Duodenal mucosa (tissue), 2 donors: ENCODE data around the gene SYT17.
A peak's percentile ranks its signal among the peaks of the same experiment; 100 is the strongest.

Source experiments
- H3K27ac ChIP-seq: one replicate; pipeline ENCODE4 v1.7.0; 2013; ENCODE audit warnings: low read depth, low read length
- H3K27me3 ChIP-seq, 2 donors: one replicate each; pipeline ENCODE4 v1.7.0; 2013; ENCODE audit warnings: low read length in 2 of 2, control low read depth in 1 of 2; ENCODE audit not compliant: insufficient read depth in 2 of 2, control insufficient read depth in 1 of 2
- H3K36me3 ChIP-seq, 2 donors: one replicate each; pipeline ENCODE4 v1.7.0; 2013; ENCODE audit warnings: low read length in 2 of 2, control low read depth in 1 of 2; ENCODE audit not compliant: insufficient read depth in 2 of 2, control insufficient read depth in 1 of 2
- H3K4me1 ChIP-seq, 2 donors: one replicate each; pipeline ENCODE4 v1.7.0; 2013; ENCODE audit warnings: low read length in 2 of 2, control low read depth in 1 of 2; ENCODE audit not compliant: insufficient read depth in 2 of 2, control insufficient read depth in 1 of 2
- H3K4me3 ChIP-seq, 2 donors: one replicate each; pipeline ENCODE4 v1.7.0; 2013; ENCODE audit warnings: low read length in 2 of 2, low read depth in 1 of 2
- H3K9ac ChIP-seq, 2 donors: one replicate each; pipeline ENCODE4 v1.7.0; 2013; ENCODE audit warnings: low read length in 2 of 2, low read depth in 1 of 2
- H3K9me3 ChIP-seq, 2 donors: one replicate each; pipeline ENCODE4 v1.7.0; 2013; ENCODE audit warnings: low read length in 2 of 2, control low read depth in 1 of 2; ENCODE audit not compliant: control insufficient read depth in 1 of 2

The SYT17 gene

GRCh38 chr16:19130852-19131824 is 36.9 kb upstream of the SYT17 start:
- Histone ChIP-seq H3K9ac (peak overlapping the region in 1 of 2 donors; percentile 8), H3K27me3 (no peaks in the 10 kb centered on the region), H3K9me3 (no peaks in the 10 kb centered on the region), H3K36me3 (no peaks in the 10 kb centered on the region), H3K4me3 (no peak overlapping the region), H3K4me1 (peaks cover 40 to 41% of the 10 kb centered on the region in 2 donors), H3K27ac (peak overlapping the region; percentile 65)

- H3K4me3 ChIP-seq = no peak overlapping the region
- H3K9ac ChIP-seq = no peak overlapping the region
- H3K36me3 ChIP-seq = no peaks in the 10 kb centered on the region
- H3K27ac ChIP-seq = peak overlapping the region; percentile 42
- peaks cover 47% of the 10 kb centered on the region in 2 donors for H3K4me1 ChIP-seq
- no peaks in the 10 kb centered on the region for H3K9me3 ChIP-seq
- no peaks in the 10 kb centered on the region for H3K27me3 ChIP-seq
These were observed 36.2 kb upstream of the SYT17 start for GRCh38 chr16:19131825-19132218.

- Histone ChIP-seq H3K27ac (peak overlapping the region; percentile 42), H3K4me1 (peaks cover 48 to 49% of the 10 kb centered on the region in 2 donors)
These were observed 35.8 kb upstream of the SYT17 start for GRCh38 chr16:19132255-19132654.

GRCh38 chr16:19132898-19133297 is 35.1 kb upstream of the SYT17 start:
- Histone ChIP-seq H3K27me3 (no peaks in the 10 kb centered on the region), H3K9me3 (no peaks in the 10 kb centered on the region), H3K9ac (no peak overlapping the region), H3K36me3 (no peaks in the 10 kb centered on the region), H3K4me1 (peaks cover 45 to 48% of the 10 kb centered on the region in 2 donors), H3K4me3 (no peak overlapping the region), H3K27ac (no peak overlapping the region)

More at GRCh38 chr16:19132255-19132654, 35.8 kb upstream of the SYT17 start:
- H3K4me3 ChIP-seq = no peak overlapping the region
- H3K36me3 ChIP-seq = no peaks in the 10 kb centered on the region
- H3K9ac ChIP-seq = no peak overlapping the region
- no peaks in the 10 kb centered on the region for H3K9me3 ChIP-seq
- no peaks in the 10 kb centered on the region for H3K27me3 ChIP-seq

- H3K4me1 ChIP-seq = peaks cover 44 to 47% of the 10 kb centered on the region in 2 donors
- no peak overlapping the region for H3K27ac ChIP-seq
These were observed 34.4 kb upstream of the SYT17 start for GRCh38 chr16:19133600-19133999.

GRCh38 chr16:19135201-19135842 is 32.7 kb upstream of the SYT17 start:
- H3K36me3 ChIP-seq = no peaks in the 10 kb centered on the region
- no peak overlapping the region for H3K27ac ChIP-seq
- peaks cover 36 to 51% of the 10 kb centered on the region in 2 donors for H3K4me1 ChIP-seq
- H3K9me3 ChIP-seq = no peaks in the 10 kb centered on the region
- H3K27me3 ChIP-seq = no peaks in the 10 kb centered on the region
- H3K9ac ChIP-seq = no peak overlapping the region
- peak overlapping the region in 1 of 2 donors; percentile 8 for H3K4me3 ChIP-seq

More at GRCh38 chr16:19133600-19133999, 34.4 kb upstream of the SYT17 start:
- Histone ChIP-seq H3K9me3 (no peaks in the 10 kb centered on the region), H3K36me3 (no peaks in the 10 kb centered on the region), H3K27me3 (no peaks in the 10 kb centered on the region), H3K4me3 (no peak overlapping the region), H3K9ac (no peak overlapping the region)

- Histone ChIP-seq H3K9me3 (no peaks in the 10 kb centered on the region), H3K4me1 (peaks cover 29 to 45% of the 10 kb centered on the region in 2 donors), H3K27ac (no peak overlapping the region)
These were observed 32.1 kb upstream of the SYT17 start for GRCh38 chr16:19135896-19136438.

GRCh38 chr16:19136549-19137196 is 31.4 kb upstream of the SYT17 start:
- peaks cover 25 to 38% of the 10 kb centered on the region in 2 donors for H3K4me1 ChIP-seq

More at GRCh38 chr16:19135896-19136438, 32.1 kb upstream of the SYT17 start:
- peak overlapping the region in 1 of 2 donors; percentile 8 for H3K4me3 ChIP-seq
- no peak overlapping the region for H3K9ac ChIP-seq
- H3K27me3 ChIP-seq = no peaks in the 10 kb centered on the region
- no peaks in the 10 kb centered on the region for H3K36me3 ChIP-seq

GRCh38 chr16:19137201-19138128 is 30.6 kb upstream of the SYT17 start:
- Histone ChIP-seq H3K27me3 (no peaks in the 10 kb centered on the region), H3K9ac (no peak overlapping the region), H3K9me3 (no peaks in the 10 kb centered on the region), H3K36me3 (no peaks in the 10 kb centered on the region), H3K27ac (no peak overlapping the region), H3K4me1 (peaks cover 19 to 31% of the 10 kb centered on the region in 2 donors), H3K4me3 (no peak overlapping the region)

More at GRCh38 chr16:19136549-19137196, 31.4 kb upstream of the SYT17 start:
- H3K9ac ChIP-seq = no peak overlapping the region
- no peaks in the 10 kb centered on the region for H3K9me3 ChIP-seq
- H3K4me3 ChIP-seq = no peak overlapping the region
- H3K36me3 ChIP-seq = no peaks in the 10 kb centered on the region
- no peaks in the 10 kb centered on the region for H3K27me3 ChIP-seq
- no peak overlapping the region for H3K27ac ChIP-seq
